ENCODE measurements around the gene PXK. TPM values are rescaled to one million over a fixed set of nuclear protein-coding genes. Genes with fewer than 3 reads are reported as not detected.

The PXK gene
- total and polyA plus RNA-seq, 10 of the 15 experiments (the other 5 are each of a cell fraction or from before 2014, with no cell fraction given), result 8.4 to 38.0 (median 27.6) TPM

- H3K36me3 ChIP-seq (ENCODE audit: control insufficient read depth in 2 of 2, insufficient read depth in 2 of 2, low read length in 1 of 2), result no peaks in the 10 kb centered on the region
- no peaks in the 10 kb centered on the region for H3K27me3 ChIP-seq (replicated peaks in 1 of 2; ENCODE audit: control insufficient read depth in 2 of 2, insufficient read depth in 2 of 2, low read length in 1 of 2)
- FAIRE-seq (no peak), ATAC-seq (no peak), DNase-seq (ENCODE audit: low read depth, low spot score) (no peak)
- peaks cover 10% of the 10 kb centered on the region for H3K79me2 ChIP-seq (ENCODE audit: control insufficient read depth, insufficient read depth, low read length)
- no peaks in the 10 kb centered on the region for H3K9me3 ChIP-seq (replicated peaks; ENCODE audit: control insufficient read depth, insufficient read depth, low read length)
- H4K20me1 ChIP-seq (ENCODE audit: control insufficient read depth, insufficient read depth), result no peaks in the 10 kb centered on the region
- CTCF ChIA-PET, result interaction anchor here (0.9 to 4.3 kb wide), 7 partner anchors 8 to 204 kb away, joined by 3 to 20 read pairs (median 4); partner anchors contain the start of genes HTD2 and RPP14
- no peak overlapping the region for H2AFZ ChIP-seq (ENCODE audit: control insufficient read depth, low read depth, low read length)
- peaks cover 12% of the 10 kb centered on the region for H3K4me1 ChIP-seq (ENCODE audit: control insufficient read depth, insufficient read depth, low read length)
- RAD21 ChIA-PET (ENCODE audit: unreplicated experiment), result no interaction called here
- WGBS (ENCODE audit: insufficient coverage, insufficient replicate concordance, low lambda C conversion rate, missing lambda C conversion rate), result 86% methylated on average over 5 of the region's 5 CpGs
- intact Hi-C loops (cut with micrococcal nuclease; ENCODE audit: unreplicated experiment), result no loop called here
- in situ Hi-C loops (cut with MboI), result loop anchor here (5.0 to 10.0 kb wide), 3 partner anchors 82 to 205 kb away; partner anchors contain the start of gene ACOX2
- no peak overlapping the region for H3K27ac ChIP-seq (ENCODE audit: control insufficient read depth, insufficient read depth)
- H3K4me2 ChIP-seq (ENCODE audit: control insufficient read depth, insufficient read depth), result no peak overlapping the region
- POLR2A ChIA-PET, result interaction anchor here (0.6 kb wide), 1 partner anchor 676 kb away, joined by 4 read pairs; no protein-coding TSS in a partner anchor
- SMC1A ChIA-PET (ENCODE audit: uncharacterized antibody, unreplicated experiment), result interaction anchor here (13.1 kb wide), 1 partner anchor 20 kb away, joined by 324 read pairs; no protein-coding TSS in a partner anchor
- TF ChIP-seq, protein P1, sequence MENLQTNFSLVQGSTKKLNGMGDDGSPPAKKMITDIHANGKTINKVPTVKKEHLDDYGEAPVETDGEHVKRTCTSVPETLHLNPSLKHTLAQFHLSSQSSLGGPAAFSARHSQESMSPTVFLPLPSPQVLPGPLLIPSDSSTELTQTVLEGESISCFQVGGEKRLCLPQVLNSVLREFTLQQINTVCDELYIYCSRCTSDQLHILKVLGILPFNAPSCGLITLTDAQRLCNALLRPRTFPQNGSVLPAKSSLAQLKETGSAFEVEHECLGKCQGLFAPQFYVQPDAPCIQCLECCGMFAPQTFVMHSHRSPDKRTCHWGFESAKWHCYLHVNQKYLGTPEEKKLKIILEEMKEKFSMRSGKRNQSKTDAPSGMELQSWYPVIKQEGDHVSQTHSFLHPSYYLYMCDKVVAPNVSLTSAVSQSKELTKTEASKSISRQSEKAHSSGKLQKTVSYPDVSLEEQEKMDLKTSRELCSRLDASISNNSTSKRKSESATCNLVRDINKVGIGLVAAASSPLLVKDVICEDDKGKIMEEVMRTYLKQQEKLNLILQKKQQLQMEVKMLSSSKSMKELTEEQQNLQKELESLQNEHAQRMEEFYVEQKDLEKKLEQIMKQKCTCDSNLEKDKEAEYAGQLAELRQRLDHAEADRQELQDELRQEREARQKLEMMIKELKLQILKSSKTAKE (IDR thresholded peaks at IDR 0.05; ENCODE audit: low read depth, poor library complexity, severe bottlenecking), result no peak
- TF ChIP-seq RB1 (IDR thresholded peaks at IDR 0.05; ENCODE audit: borderline replicate concordance) (no peak), NR2F1 (conservative IDR thresholded peaks at IDR 0.05) (no peak)
- H3K9ac ChIP-seq (ENCODE audit: control insufficient read depth, insufficient read depth, low read length), result no peak overlapping the region
- H3K4me3 ChIP-seq, result no peak overlapping the region
- no TSS peak for BruUV-seq (replicated peaks)
Observed at GRCh38 chr3:58329922-58330413, 2.7 kb upstream of the PXK start.
